Measurements from ENCODE around the gene SIN3A.
"Not testable (repeated sequence)": the region's sequence is repeated elsewhere in the genome, so short reads cannot be mapped to it uniquely, and the experiment has no call there.

GRCh38 chr15:75477094-75477493 lies 25.6 kb upstream of the SIN3A start:
- TF ChIP-seq POLR2AphosphoS5, CTCF (IDR thresholded peaks at IDR 0.05): not testable (repeated sequence)
